ENCODE results near the gene SP2. TPM values are rescaled to one million over a fixed set of nuclear protein-coding genes. Genes with fewer than 3 reads are reported as not detected.

Gene SP2
- total and polyA plus RNA-seq, 3 experiments from 2014 or later: 13.4 to 22.1 (median 21.5) TPM

- no peak overlapping the region for H3K4me3 ChIP-seq (ENCODE audit: low read length)
- CTCF ChIA-PET: interaction anchor here (3.9 kb wide), 1 partner anchor 21 kb away, joined by 15 read pairs; the partner anchor contains the start of gene SCRN2
These were observed 33.2 kb upstream of the SP2 start for GRCh38 chr17:47862621-47863440.

GRCh38 chr17:47864791-47865216 lies 31.2 kb upstream of the SP2 start:
- H3K27me3 ChIP-seq (ENCODE audit: insufficient read depth, low read length, poor library complexity, severe bottlenecking): no peaks in the 10 kb centered on the region
- Mint-ChIP-seq H3K36me3 (peaks cover 0 to 2% (median 0%) of the 10 kb centered on the region in 3 donors), H3K4me1 (peaks cover 0 to 3% (median 0%) of the 10 kb centered on the region in 3 donors), H3K9me3 (no peaks in the 10 kb centered on the region), H3K27me3 (peaks cover 6 to 36% of the 10 kb centered on the region in 2 donors), H3K4me3 (peak overlapping the region in 1 of 7 donors; percentile 33), H3K27ac (no peak overlapping the region)
- no peaks in the 10 kb centered on the region for H3K9me3 ChIP-seq (ENCODE audit: low read length)
- peaks cover 17% of the 10 kb centered on the region for H3K4me1 ChIP-seq (ENCODE audit: insufficient read depth, low read length)
- no peak for DNase-seq
- POLR2A ChIA-PET: no interaction called here
- no peaks in the 10 kb centered on the region for H3K36me3 ChIP-seq (ENCODE audit: insufficient read depth, low read length)
- CTCF ChIA-PET: no interaction called here
- no peak overlapping the region for H3K27ac ChIP-seq (ENCODE audit: low read depth, low read length)
- no peak overlapping the region for H3K4me3 ChIP-seq (ENCODE audit: low read length)

More at GRCh38 chr17:47862621-47863440, 33.2 kb upstream of the SP2 start:
- Mint-ChIP-seq H3K4me3 (no peak overlapping the region), H3K4me1 (peaks cover 0 to 3% (median 0%) of the 10 kb centered on the region in 3 donors), H3K27ac (no peak overlapping the region), H3K36me3 (peaks cover 0 to 2% (median 0%) of the 10 kb centered on the region in 3 donors), H3K9me3 (no peaks in the 10 kb centered on the region), H3K27me3 (peaks cover 11 to 33% of the 10 kb centered on the region in 2 donors)
- H3K27ac ChIP-seq (ENCODE audit: low read depth, low read length): no peak overlapping the region
- POLR2A ChIA-PET: no interaction called here
- H3K36me3 ChIP-seq (ENCODE audit: insufficient read depth, low read length): no peaks in the 10 kb centered on the region
- H3K4me1 ChIP-seq (ENCODE audit: insufficient read depth, low read length): peaks cover 17% of the 10 kb centered on the region
- no peaks in the 10 kb centered on the region for H3K27me3 ChIP-seq (ENCODE audit: insufficient read depth, low read length, poor library complexity, severe bottlenecking)
- H3K9me3 ChIP-seq (ENCODE audit: low read length): no peaks in the 10 kb centered on the region
- DNase-seq: no peak

- Histone ChIP-seq H3K4me3 (ENCODE audit: low read length) (no peak overlapping the region), H3K9me3 (ENCODE audit: low read length) (no peaks in the 10 kb centered on the region), H3K27me3 (ENCODE audit: insufficient read depth, low read length, poor library complexity, severe bottlenecking) (peaks cover 10% of the 10 kb centered on the region), H3K27ac (ENCODE audit: low read depth, low read length) (no peak overlapping the region), H3K36me3 (ENCODE audit: insufficient read depth, low read length) (no peaks in the 10 kb centered on the region), H3K4me1 (ENCODE audit: insufficient read depth, low read length) (peaks cover 17% of the 10 kb centered on the region)
- no peak for DNase-seq
- Mint-ChIP-seq H3K36me3 (peaks cover 0 to 2% (median 0%) of the 10 kb centered on the region in 3 donors), H3K9me3 (no peaks in the 10 kb centered on the region), H3K4me3 (no peak overlapping the region), H3K27me3 (peaks cover 19 to 49% of the 10 kb centered on the region in 2 donors), H3K27ac (peak overlapping the region in 1 of 8 donors; percentile 72), H3K4me1 (peaks cover 0 to 3% (median 0%) of the 10 kb centered on the region in 3 donors)
- POLR2A ChIA-PET: no interaction called here
- CTCF ChIA-PET: interaction anchor here (1.0 kb wide), 1 partner anchor 75 kb away, joined by 3 read pairs; the partner anchor contains the start of gene PNPO
These were observed 29.1 kb upstream of the SP2 start for GRCh38 chr17:47866941-47867340.

GRCh38 chr17:47867813-47868533 lies 28.1 kb upstream of the SP2 start:
- H3K27me3 ChIP-seq (ENCODE audit: insufficient read depth, low read length, poor library complexity, severe bottlenecking): peaks cover 10% of the 10 kb centered on the region
- peaks cover 12% of the 10 kb centered on the region for H3K4me1 ChIP-seq (ENCODE audit: insufficient read depth, low read length)
- H3K9me3 ChIP-seq (ENCODE audit: low read length): no peaks in the 10 kb centered on the region
- H3K9me3 Mint-ChIP-seq: no peaks in the 10 kb centered on the region
- DNase-seq: no peak
- no peak overlapping the region for H3K27ac Mint-ChIP-seq
- ChIA-PET POLR2A (no interaction called here), CTCF (interaction anchor here (1.5 kb wide), 1 partner anchor 22 kb away, joined by 5 read pairs; no protein-coding TSS in a partner anchor)
- H3K36me3 ChIP-seq (ENCODE audit: insufficient read depth, low read length): no peaks in the 10 kb centered on the region
- no peak overlapping the region for H3K4me3 Mint-ChIP-seq
- H3K36me3 Mint-ChIP-seq: peaks cover 0 to 2% (median 0%) of the 10 kb centered on the region in 3 donors
- peak overlapping the region; percentile 47 for H3K27ac ChIP-seq (ENCODE audit: low read depth, low read length)
- H3K4me3 ChIP-seq (ENCODE audit: low read length): no peak overlapping the region
- peaks cover 21 to 55% of the 10 kb centered on the region in 2 donors for H3K27me3 Mint-ChIP-seq
- H3K4me1 Mint-ChIP-seq: peaks cover 0 to 3% (median 0%) of the 10 kb centered on the region in 3 donors

GRCh38 chr17:47869114-47869513 lies 26.9 kb upstream of the SP2 start:
- H3K4me3 Mint-ChIP-seq: no peak overlapping the region
- peaks cover 0 to 3% (median 0%) of the 10 kb centered on the region in 3 donors for H3K4me1 Mint-ChIP-seq
- ChIA-PET CTCF (interaction anchor here (1.2 to 1.5 kb wide), 2 partner anchors 21 to 28 kb away, joined by 3 to 5 read pairs; partner anchors contain the start of gene SCRN2), POLR2A (no interaction called here)
- H3K9me3 Mint-ChIP-seq: no peaks in the 10 kb centered on the region
- H3K9me3 ChIP-seq (ENCODE audit: low read length): no peaks in the 10 kb centered on the region
- H3K36me3 ChIP-seq (ENCODE audit: insufficient read depth, low read length): no peaks in the 10 kb centered on the region
- peaks cover 0 to under 1% (median 0%) of the 10 kb centered on the region in 3 donors for H3K36me3 Mint-ChIP-seq
- peaks cover 17% of the 10 kb centered on the region for H3K27me3 ChIP-seq (ENCODE audit: insufficient read depth, low read length, poor library complexity, severe bottlenecking)
- H3K27ac Mint-ChIP-seq: no peak overlapping the region
- H3K27me3 Mint-ChIP-seq: peaks cover 28 to 67% of the 10 kb centered on the region in 2 donors
- peaks cover 11% of the 10 kb centered on the region for H3K4me1 ChIP-seq (ENCODE audit: insufficient read depth, low read length)
- no peak overlapping the region for H3K4me3 ChIP-seq (ENCODE audit: low read length)
- DNase-seq: no peak
- no peak overlapping the region for H3K27ac ChIP-seq (ENCODE audit: low read depth, low read length)

- Mint-ChIP-seq H3K4me1 (no peaks in the 10 kb centered on the region), H3K27ac (no peak overlapping the region), H3K36me3 (no peaks in the 10 kb centered on the region), H3K27me3 (peaks cover 31 to 73% of the 10 kb centered on the region in 2 donors), H3K9me3 (no peaks in the 10 kb centered on the region), H3K4me3 (no peak overlapping the region)
- H3K27ac ChIP-seq (ENCODE audit: low read depth, low read length): no peak overlapping the region
- ChIA-PET CTCF (interaction anchor here (1.4 kb wide), 1 partner anchor 101 kb away, joined by 3 read pairs; the partner anchor contains the start of gene CDK5RAP3), POLR2A (no interaction called here)
- DNase-seq: no peak
- peaks cover 17% of the 10 kb centered on the region for H3K27me3 ChIP-seq (ENCODE audit: insufficient read depth, low read length, poor library complexity, severe bottlenecking)
- H3K4me1 ChIP-seq (ENCODE audit: insufficient read depth, low read length): peaks cover 4% of the 10 kb centered on the region
- no peaks in the 10 kb centered on the region for H3K36me3 ChIP-seq (ENCODE audit: insufficient read depth, low read length)
- H3K4me3 ChIP-seq (ENCODE audit: low read length): no peak overlapping the region
- no peaks in the 10 kb centered on the region for H3K9me3 ChIP-seq (ENCODE audit: low read length)
These were observed 26.0 kb upstream of the SP2 start for GRCh38 chr17:47870056-47870455.

- Mint-ChIP-seq H3K27ac (peak overlapping the region in 1 of 8 donors; percentile 17), H3K4me1 (no peaks in the 10 kb centered on the region), H3K36me3 (no peaks in the 10 kb centered on the region), H3K4me3 (no peak overlapping the region), H3K9me3 (no peaks in the 10 kb centered on the region), H3K27me3 (peaks cover 33 to 78% of the 10 kb centered on the region in 2 donors)
- H3K36me3 ChIP-seq (ENCODE audit: insufficient read depth, low read length): no peaks in the 10 kb centered on the region
- no peaks in the 10 kb centered on the region for H3K9me3 ChIP-seq (ENCODE audit: low read length)
- no peaks in the 10 kb centered on the region for H3K4me1 ChIP-seq (ENCODE audit: insufficient read depth, low read length)
- POLR2A ChIA-PET: no interaction called here
- DNase-seq: no peak
- H3K27me3 ChIP-seq (ENCODE audit: insufficient read depth, low read length, poor library complexity, severe bottlenecking): peaks cover 17% of the 10 kb centered on the region
- H3K27ac ChIP-seq (ENCODE audit: low read depth, low read length): no peak overlapping the region
- CTCF ChIA-PET: interaction anchor here (1.4 kb wide), 1 partner anchor 100 kb away, joined by 3 read pairs; the partner anchor contains the start of gene CDK5RAP3
- H3K4me3 ChIP-seq (ENCODE audit: low read length): no peak overlapping the region
These were observed 25.0 kb upstream of the SP2 start for GRCh38 chr17:47871048-47871447.
